ENCODE measurements around the gene SMIM22.

Gene SMIM22

DNA sequence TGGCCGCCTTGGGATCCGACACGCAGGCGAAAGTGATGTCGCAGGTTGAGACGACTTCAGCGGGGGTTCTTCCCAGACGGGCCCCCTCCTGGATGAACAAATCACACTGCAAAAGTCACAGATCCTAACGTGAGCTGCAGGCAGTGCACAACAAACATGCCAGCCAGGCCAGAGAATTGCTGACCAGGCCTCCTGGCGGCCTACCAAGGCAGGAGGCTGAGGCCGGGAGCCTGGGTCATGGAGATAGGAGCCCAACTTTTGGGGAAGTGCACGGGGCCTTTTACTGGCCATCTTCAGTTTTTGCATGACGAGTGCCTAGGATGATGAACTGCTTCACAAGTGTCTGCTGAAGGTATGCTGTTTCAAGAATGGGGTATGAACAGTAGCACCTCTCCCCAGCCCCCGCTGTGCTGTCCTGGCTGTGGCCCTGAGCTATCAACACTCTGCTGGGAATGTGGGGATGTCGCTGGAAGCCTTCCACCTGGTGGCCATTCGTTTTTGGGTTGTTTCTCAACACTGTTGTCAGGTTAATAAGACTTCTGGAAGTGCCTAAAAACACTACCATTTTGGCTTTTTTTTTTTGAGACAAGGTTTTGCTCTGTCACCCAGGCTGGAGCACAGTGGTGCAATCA lies 19.5 kb downstream of the SMIM22 start:
- no peak for DNase-seq (ENCODE audit: low read depth, low spot score)

DNA sequence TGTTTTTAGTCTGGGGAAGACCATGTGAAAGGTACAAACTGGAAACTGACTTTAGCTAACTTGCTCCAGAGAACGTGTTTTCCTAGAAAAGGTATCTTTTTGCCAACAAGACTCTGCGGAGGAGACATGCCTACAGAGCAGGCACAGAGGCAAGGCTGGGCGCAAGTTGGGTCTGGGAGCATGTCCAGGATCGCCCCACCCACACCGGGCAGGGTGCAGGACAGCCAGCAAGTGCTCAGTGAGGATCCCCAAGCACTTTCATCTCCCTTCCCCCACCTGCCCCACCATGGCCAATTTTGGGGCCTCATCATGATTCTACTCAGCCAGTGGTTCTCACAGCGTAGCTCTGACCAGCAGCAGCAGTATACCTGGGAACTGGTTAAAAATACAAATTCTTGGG lies 25.5 kb downstream of the SMIM22 start:
- DNase-seq (ENCODE audit: low read depth, low spot score) = no peak

- no peak for DNase-seq (ENCODE audit: low read depth, low spot score)
Observed at GRCh38 chr16:4825196-4825595, 30.0 kb downstream of the SMIM22 start.

DNA sequence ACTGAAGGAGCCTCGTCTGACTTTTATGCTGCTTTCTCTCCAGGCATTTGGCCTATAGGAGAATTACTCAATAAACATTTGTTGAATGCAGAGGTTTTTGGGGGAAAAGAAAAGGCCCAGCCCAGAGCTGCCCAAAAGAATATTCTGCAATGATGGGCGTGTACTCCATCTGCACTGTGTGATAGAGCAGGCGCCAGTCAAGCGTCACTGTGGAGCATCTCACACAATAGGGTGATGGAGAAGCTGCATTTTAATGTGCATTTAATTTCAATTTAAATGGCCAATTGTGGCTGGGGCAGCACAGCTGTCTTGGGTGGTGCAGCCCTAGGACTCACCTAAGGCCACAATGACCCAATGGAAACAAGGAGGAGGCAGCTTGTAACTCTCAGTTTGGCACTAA lies 31.4 kb downstream of the SMIM22 start:
- DNase-seq (ENCODE audit: low read depth, low spot score) = no peak

GRCh38 chr16:4826980-4827379 lies 31.8 kb downstream of the SMIM22 start:
- no peak for DNase-seq (ENCODE audit: low read depth, low spot score)

DNA sequence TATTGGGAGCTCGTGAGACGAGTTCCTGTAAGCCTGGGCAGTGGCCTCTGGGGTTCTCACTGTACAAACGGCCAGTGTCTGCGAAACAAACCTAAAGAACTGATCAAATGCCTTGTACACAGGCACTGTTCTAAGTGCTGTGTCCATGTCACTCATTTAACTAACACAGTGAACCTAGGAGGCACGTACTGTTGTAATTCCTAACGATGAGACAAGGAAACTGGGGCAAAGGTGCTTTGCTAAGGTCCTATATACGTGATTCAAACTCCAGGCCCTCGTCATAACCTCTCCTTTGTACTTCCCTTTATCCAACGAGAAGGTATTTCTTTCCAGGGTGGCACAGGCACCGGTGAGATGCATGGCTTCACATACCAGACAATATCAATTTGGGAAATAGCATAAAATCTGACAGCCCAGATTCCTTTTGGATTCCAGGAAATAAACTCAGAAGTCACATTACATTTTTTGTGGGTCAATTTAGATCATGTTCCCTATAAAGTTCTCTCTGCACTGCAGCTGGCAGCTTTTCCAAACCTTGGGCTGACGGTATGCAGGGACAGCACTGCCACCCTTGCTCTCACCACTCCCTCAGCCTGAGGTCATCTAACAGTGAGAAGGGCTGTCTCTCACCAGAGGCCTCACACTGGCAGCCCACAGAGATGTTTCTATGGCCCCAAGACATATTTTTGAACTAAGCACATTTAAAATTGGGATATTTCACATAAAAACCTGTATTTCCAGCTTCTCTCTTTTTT lies 33.6 kb downstream of the SMIM22 start:
- no peak for DNase-seq (ENCODE audit: low read depth, low spot score)

DNA sequence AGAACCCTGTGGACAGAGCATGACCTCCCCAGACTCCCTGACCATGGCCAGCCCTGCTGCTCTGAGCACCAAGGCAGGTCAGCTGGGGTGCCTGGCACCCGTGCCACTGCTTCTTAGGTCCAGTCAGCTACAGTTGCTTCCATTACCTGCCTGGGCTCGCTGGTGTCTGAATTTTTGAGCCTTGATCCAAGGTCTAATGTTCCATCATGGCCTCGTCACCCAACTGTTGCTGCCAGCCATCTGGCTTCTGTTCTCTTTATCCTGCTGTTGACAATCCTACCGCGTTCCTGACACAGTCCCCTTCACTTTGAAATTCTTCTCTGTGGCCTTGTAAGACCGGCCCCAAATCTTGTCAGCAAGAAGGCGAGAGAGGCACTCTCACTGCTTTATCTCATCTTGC lies 35.2 kb downstream of the SMIM22 start:
- no peak for DNase-seq (ENCODE audit: low read depth, low spot score)

DNA sequence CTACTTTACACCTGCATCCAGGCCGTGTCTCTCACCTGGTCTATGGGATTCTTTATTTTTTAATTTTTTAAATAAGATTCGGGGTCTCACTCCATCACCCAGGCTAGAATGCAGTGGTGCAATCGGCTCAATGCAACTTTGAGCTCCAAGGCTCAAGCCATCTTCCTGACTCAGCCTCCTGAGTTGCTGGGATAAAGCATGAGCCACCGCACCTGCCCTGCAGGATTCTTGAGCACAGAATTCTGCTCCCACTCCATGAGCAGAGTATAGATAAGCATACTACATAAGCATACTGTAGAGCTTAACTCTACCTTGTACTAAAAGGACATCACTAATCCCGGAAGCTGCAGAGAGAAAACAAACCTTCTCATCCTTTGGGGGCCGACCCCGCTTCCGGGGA lies 36.4 kb downstream of the SMIM22 start:
- DNase-seq (ENCODE audit: low read depth, low spot score) = no peak

DNA sequence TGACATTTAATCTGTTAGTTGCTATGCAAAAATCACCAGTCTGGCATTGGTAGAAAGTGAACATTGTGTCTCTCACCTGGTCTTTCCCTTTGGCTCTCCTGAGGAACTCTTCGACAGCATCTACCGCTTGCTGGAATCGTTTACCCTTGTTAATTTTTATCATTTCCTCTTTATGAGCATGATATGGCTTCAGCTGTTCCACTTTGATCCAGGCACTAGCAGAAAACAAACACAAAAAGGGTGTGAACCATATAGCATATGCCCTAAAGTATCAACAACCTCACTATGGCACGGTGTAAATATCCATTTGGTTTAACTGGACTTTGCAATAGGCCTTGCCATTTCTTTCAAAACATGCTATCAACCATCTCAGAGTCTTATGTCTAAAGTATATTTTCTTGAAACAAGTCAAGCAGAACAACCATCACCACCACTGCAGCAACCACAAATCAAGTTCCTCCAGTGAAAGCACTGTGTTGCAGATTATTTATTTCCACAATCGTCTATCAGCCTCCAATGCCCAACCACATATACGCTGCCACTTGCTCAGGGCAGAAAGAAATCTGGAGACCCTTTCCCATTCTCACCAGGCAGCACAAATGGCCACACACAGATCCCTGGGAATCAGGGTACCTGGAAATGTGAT lies 37.7 kb downstream of the SMIM22 start:
- no peak for DNase-seq (ENCODE audit: low read depth, low spot score)

- DNase-seq (ENCODE audit: low read depth, low spot score) = no peak
Observed at GRCh38 chr16:4833584-4833983, 38.4 kb downstream of the SMIM22 start.

DNA sequence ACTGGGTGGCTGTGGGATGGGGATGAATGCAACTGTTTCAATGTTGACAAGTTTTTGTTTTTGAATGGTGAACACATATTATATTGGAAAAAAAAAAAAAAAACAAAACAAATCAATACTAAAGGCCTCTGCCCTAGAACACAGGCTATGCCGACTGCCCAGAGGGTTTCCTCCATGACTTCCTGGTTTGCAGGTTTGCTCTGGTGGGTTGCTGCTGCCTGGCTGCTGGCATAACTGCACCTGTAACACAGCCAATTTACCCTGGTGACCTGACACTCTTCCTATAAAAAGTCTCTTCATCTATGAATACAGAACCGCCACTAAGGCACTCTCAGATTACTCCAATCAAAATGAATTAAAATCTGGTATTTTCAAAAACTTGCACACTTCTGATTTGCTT lies 41.6 kb downstream of the SMIM22 start:
- DNase-seq (ENCODE audit: low read depth, low spot score) = no peak

DNA sequence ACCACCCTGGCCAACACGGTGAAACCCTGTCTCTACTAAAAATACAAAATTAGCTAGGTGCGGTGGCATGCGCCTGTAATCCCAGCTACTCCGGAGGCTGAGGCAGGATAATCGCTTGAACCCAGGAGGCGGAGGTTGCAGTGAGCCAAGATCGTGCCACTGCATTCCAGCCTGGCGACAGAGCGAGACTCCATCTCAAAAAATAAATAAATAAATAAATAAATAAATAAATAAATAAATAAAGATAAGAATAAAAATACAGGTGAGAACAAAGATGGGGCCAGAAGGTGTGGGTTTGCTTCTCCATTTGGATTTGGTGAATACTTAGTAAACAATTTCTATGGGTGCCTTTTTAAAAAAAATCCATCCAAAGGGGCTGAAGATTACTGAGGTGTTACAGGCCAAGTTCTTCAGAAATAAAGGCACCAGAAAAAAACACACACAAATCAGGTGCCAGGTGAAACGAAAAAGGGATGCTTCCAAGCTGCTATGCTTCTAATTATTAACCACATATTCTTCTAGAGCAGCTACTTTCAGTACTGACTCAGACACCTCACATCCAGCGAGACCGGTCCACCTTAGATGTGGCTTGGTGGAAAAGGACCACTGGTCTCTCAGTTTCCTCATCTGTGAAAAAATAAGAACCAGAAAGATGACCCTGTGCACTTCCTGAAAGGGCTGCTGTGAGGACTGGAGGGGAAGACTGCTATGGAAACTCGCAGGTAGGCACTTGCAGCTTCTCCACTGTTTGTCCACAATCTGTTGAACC lies 42.7 kb downstream of the SMIM22 start:
- DNase-seq (ENCODE audit: low read depth, low spot score) = no peak

DNA sequence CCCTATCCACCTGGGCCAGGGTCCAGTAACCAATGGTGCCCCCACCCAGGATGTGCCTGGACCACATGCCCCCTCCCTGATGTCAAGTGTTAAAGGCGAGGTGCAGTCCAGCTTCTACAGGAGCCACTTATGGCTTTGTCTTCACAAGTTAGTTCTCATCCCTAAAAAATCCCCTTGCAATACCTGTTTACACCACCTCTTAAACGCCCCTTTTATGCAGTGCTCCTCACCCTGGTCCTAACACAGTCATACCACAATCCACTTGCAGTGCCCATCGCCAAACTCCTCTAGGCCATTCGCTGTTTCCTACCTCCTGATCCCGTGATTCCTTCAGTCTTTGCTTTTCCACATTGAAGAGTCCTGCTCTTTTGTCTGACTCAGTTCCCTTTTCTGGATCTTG lies 44.8 kb downstream of the SMIM22 start:
- no peak for DNase-seq (ENCODE audit: low read depth, low spot score)

DNA sequence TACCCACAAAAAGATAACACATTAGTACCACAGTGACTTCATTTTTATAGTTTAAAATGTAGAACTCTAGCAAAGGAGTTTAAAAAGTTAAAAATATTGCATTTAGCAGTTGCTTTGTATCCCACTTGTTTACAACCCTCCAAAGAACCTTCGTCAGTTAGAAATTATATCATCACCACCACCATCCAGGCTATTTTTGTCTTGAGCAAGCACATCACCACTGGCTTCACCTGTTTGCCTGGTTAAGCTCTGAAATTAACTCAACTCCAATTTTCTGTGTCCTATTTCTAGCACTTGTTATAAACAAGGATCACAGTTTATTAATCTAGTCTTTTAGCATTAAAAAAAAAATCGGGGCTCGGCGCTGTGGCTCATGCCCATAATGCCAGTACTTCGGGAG lies 45.8 kb downstream of the SMIM22 start:
- DNase-seq (ENCODE audit: low read depth, low spot score) = no peak
